PFSK-1 (cell line): Measurements from ENCODE around the gene STARD5.

Source experiments
- FOXP2 ChIP-seq: optimal IDR thresholded peaks from 2 replicates; pipeline ENCODE3; 2011; ENCODE audit warnings: borderline replicate concordance, control low read depth, inconsistent platforms; ENCODE audit not compliant: insufficient read depth; ENCODE audit errors: extremely low read length, extremely low read depth
- POLR2AphosphoS5 ChIP-seq: IDR thresholded peaks from 2 replicates; pipeline ENCODE4 v1.6.1; 2012; ENCODE audit warnings: low read depth, mild to moderate bottlenecking, control low read depth, low read length, moderate library complexity
- SIN3A ChIP-seq: IDR thresholded peaks from 2 replicates; pipeline ENCODE4 v1.6.1; 2012; ENCODE audit warnings: mild to moderate bottlenecking, low read length, moderate library complexity, borderline replicate concordance; ENCODE audit not compliant: insufficient read depth
- TAF1 ChIP-seq: IDR thresholded peaks from 2 replicates; pipeline ENCODE4 v1.6.1; 2012; ENCODE audit warnings: low read length, control low read depth, borderline replicate concordance; ENCODE audit not compliant: insufficient read depth
- TF ChIP-seq, protein P1 (sequence below), 2 experiments: IDR thresholded peaks; 2 replicates each; pipeline versions ENCODE4 v1.6.1 to v1.8.0; 2011 to 2012; ENCODE audit warnings: low read depth in 2 of 2, low read length in 2 of 2, control low read depth in 1 of 2, inconsistent platforms in 1 of 2, mild to moderate bottlenecking in 1 of 2, moderate library complexity in 1 of 2; ENCODE audit not compliant: insufficient read depth in 1 of 2

GRCh38 chr15:81347910-81348309 is 24.0 kb upstream of the STARD5 start:
- TF ChIP-seq POLR2AphosphoS5 (no peak), TAF1 (no peak), SIN3A (no peak), FOXP2 (no peak)
- TF ChIP-seq, protein P1, sequence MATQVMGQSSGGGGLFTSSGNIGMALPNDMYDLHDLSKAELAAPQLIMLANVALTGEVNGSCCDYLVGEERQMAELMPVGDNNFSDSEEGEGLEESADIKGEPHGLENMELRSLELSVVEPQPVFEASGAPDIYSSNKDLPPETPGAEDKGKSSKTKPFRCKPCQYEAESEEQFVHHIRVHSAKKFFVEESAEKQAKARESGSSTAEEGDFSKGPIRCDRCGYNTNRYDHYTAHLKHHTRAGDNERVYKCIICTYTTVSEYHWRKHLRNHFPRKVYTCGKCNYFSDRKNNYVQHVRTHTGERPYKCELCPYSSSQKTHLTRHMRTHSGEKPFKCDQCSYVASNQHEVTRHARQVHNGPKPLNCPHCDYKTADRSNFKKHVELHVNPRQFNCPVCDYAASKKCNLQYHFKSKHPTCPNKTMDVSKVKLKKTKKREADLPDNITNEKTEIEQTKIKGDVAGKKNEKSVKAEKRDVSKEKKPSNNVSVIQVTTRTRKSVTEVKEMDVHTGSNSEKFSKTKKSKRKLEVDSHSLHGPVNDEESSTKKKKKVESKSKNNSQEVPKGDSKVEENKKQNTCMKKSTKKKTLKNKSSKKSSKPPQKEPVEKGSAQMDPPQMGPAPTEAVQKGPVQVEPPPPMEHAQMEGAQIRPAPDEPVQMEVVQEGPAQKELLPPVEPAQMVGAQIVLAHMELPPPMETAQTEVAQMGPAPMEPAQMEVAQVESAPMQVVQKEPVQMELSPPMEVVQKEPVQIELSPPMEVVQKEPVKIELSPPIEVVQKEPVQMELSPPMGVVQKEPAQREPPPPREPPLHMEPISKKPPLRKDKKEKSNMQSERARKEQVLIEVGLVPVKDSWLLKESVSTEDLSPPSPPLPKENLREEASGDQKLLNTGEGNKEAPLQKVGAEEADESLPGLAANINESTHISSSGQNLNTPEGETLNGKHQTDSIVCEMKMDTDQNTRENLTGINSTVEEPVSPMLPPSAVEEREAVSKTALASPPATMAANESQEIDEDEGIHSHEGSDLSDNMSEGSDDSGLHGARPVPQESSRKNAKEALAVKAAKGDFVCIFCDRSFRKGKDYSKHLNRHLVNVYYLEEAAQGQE (IDR thresholded peaks at IDR 0.05; ENCODE audit: insufficient read depth in 1 of 2, low read depth in 2 of 2, low read length in 2 of 2), result no peak
